GM19455 (cell line): ENCODE data around the gene APOBEC3B.
"Not testable (repeated sequence)": the region's sequence is repeated elsewhere in the genome, so short reads cannot be mapped to it uniquely, and the experiment has no call there.

Experiments used
- ATAC-seq: cut with Tn5 transposase; IDR thresholded peaks from one replicate; pipeline ENCODE4 v1.9.1; 2021; ENCODE audit not compliant: unreplicated experiment

Gene APOBEC3B

GRCh38 chr22:39026509-39027150 lies 44.5 kb downstream of the APOBEC3B start:
- ATAC-seq, result no peak

GRCh38 chr22:39027717-39028116 lies 45.6 kb downstream of the APOBEC3B start:
- no peak for ATAC-seq

GRCh38 chr22:39028281-39028680 lies 46.1 kb downstream of the APOBEC3B start:
- ATAC-seq, result no peak

DNA sequence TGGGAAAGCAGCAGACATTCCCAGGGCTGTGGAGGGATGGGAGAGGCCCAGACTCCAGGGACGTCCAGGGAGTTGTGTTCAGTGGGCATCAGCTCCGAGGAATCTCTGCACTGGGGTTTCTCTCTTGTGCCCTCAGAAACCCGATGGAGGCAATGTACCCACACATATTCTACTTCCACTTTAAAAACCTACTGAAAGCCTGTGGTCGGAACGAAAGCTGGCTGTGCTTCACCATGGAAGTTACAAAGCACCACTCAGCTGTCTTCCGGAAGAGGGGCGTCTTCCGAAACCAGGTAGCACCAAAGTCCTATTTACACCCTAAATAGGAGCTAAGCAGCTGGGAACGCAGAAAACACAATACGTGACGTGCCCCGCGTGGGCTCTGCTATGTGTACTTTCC lies 47.1 kb downstream of the APOBEC3B start:
- no peak for ATAC-seq

GRCh38 chr22:39030705-39031104 lies 48.6 kb downstream of the APOBEC3B start:
- ATAC-seq, result no peak

DNA sequence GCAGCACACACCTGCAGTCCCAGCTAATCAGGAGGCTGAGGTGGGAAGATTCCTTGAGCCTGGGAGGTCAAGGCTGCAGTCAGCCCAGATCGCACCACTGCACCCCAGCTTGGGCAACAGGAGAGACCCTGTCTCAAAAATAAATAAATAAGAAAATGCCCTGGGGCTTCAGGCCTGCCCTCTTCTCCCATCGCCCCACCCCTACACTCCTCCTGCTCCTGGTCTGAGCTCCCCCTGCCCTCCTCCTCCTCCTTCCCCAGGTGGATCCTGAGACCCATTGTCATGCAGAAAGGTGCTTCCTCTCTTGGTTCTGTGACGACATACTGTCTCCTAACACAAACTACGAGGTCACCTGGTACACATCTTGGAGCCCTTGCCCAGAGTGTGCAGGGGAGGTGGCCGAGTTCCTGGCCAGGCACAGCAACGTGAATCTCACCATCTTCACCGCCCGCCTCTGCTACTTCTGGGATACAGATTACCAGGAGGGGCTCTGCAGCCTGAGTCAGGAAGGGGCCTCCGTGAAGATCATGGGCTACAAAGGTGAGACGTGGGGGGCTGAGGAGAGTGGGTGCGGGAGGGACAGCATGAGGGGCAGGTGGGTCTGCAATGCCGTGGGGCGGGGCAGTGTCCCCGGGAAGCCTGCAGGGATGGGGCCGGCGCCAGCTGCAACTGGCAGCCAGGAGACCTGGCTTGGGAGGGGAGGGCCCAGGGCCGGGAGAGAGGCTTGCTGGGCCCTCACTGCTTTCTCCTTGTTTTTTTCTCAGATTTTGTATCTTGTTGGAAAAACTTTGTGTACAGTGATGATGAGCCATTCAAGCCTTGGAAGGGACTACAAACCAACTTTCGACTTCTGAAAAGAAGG lies 49.5 kb downstream of the APOBEC3B start:
- ATAC-seq, result not testable (repeated sequence)

GRCh38 chr22:39037071-39037470 lies 54.9 kb downstream of the APOBEC3B start:
- ATAC-seq, result not testable (repeated sequence)

- no peak for ATAC-seq
These were observed 57.4 kb downstream of the APOBEC3B start for GRCh38 chr22:39039306-39040126.

DNA sequence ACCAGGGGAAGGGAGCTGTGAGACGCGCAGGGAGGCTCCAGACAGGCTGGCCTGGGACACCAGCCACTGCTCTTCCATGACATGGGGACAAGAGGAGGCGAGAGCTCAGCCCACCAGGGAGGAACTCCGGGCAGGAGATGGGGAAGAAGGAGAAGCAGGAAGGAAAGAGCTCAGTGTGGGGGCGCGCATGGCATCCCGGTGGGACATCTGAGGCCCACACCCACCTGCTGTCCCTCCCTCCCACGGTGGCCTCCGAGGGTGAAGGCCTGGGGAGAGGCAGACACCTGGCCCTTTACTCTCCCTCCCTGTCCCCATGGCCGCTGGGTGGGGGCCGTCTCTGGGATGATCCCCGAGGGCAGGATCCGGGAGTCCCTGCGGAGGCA lies 58.0 kb downstream of the APOBEC3B start:
- ATAC-seq, result not testable (repeated sequence)

- peak; percentile 88 for ATAC-seq
These were observed 58.6 kb downstream of the APOBEC3B start, which contains the start of gene APOBEC3F for GRCh38 chr22:39040538-39041296. TSS of gene APOBEC3F (plus strand) at chr22:39040864. CDS start at chr22:39040961, 97 bp downstream.

DNA sequence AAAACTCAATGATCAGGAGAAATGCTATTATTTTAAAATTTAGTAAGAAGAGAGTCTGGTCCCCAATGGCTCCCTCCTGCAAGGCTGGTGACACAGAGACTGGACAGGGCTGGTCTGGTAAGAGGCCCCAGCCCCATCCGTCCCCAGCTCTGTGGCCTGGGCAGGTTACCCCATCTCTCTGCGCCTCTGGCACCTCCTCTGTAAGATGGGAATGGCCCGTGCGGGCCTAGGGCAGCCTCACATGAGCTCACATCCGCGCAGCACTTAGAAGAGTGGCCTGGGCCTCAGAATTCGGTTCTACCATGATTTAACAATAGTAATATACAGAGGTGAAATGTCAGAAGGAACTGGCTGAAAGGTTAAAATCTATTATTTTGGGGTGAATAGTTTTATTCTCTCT lies 59.8 kb downstream of the APOBEC3B start:
- no peak for ATAC-seq
